GM18505 (cell line): Measurements from ENCODE around the gene CALCA.

Source experiments
- ATAC-seq: cut with Tn5 transposase; IDR thresholded peaks from one replicate; pipeline ENCODE4 v1.9.1; 2021; ENCODE audit not compliant: unreplicated experiment
- POLR2A ChIP-seq: IDR thresholded peaks from 4 replicates; pipeline ENCODE4 v1.6.1; 2011; ENCODE audit warnings: borderline replicate concordance; ENCODE audit not compliant: insufficient read depth, insufficient read length; ENCODE audit errors: extremely low read depth

Gene CALCA

GRCh38 chr11:14924318-14924717 is 47.8 kb downstream of the CALCA start:
- TF ChIP-seq POLR2A: no peak
- ATAC-seq: no peak
